Sigmoid colon (tissue), 7 donors: Measurements from ENCODE around the gene GRM8. TPM values are rescaled to one million over a fixed set of nuclear protein-coding genes. Genes with fewer than 3 reads are reported as not detected.

Experiments
- DNase-seq: peaks from one replicate; pipeline ENCODE4 v3.0.0-alpha.2; 2019
- H3K27ac ChIP-seq, 4 donors: fragments of 200-600 bp; sonication (generic); one replicate each; pipeline ENCODE4 v1.5.1; 2016 to 2019; ENCODE audit warnings: mild to moderate bottlenecking in 1 of 4
- H3K27me3 ChIP-seq, 3 donors: fragments of 200-600 bp; sonication (generic); one replicate each; pipeline ENCODE4 v1.5.1; 2019; ENCODE audit warnings: mild to moderate bottlenecking in 1 of 3
- H3K36me3 ChIP-seq, 4 donors: fragments of 200-600 bp; sonication (generic); one replicate each; pipeline ENCODE4 v1.5.1; 2016 to 2019
- H3K4me1 ChIP-seq, 4 donors: fragments of 200-600 bp; sonication (generic); one replicate each; pipeline ENCODE4 v1.5.1; 2017 to 2019
- H3K4me3 ChIP-seq, 4 donors: fragments of 200-600 bp; sonication (generic); one replicate each; pipeline ENCODE4 v1.5.1; 2017 to 2019; ENCODE audit warnings: mild to moderate bottlenecking in 2 of 4, moderate library complexity in 1 of 4
- H3K9me3 ChIP-seq, 4 donors: fragments of 200-600 bp in 3 of 4; sonication (generic) in 3 of 4; one replicate each; pipeline versions ENCODE4 v1.5.1 to v1.6.1; 2013 to 2019
- EP300 ChIP-seq, 4 donors: sonication (generic); formaldehyde crosslinking; IDR thresholded peaks; one replicate each; pipeline ENCODE4 v1.6.1; 2017; ENCODE audit warnings: antibody characterized with exemption in 4 of 4
- POLR2A ChIP-seq, 2 donors: fragments of 450-650 bp; IDR thresholded peaks; one replicate each; pipeline ENCODE4 v1.6.1; 2016; ENCODE audit warnings: antibody characterized with exemption in 2 of 2, mild to moderate bottlenecking in 2 of 2, moderate library complexity in 2 of 2
- POLR2AphosphoS5 ChIP-seq, 4 donors: sonication (generic); formaldehyde crosslinking; IDR thresholded peaks; one replicate each; pipeline ENCODE4 v1.6.1; 2017; ENCODE audit warnings: antibody characterized with exemption in 4 of 4
- WGBS, 2 donors: extraction: QIAGEN DNeasy Blood & Tissue Kit; methylation state at CpG; one replicate each; pipeline ENCODE4 v1.1.7; 2013; 5-methylcytosine and 5-hydroxymethylcytosine counted together
- intact Hi-C: fragments of 100-400 bp; cut with DNase I; formaldehyde crosslinking; loops from one replicate; pipeline ENCODE4 v1.15.1; 2023
- polyA plus RNA-seq, 3 donors: library from polyadenylated mRNA; stranded (reverse); fragments of 200-250 nt; gene quantifications; one replicate each; pipeline ENCODE4 v1.2.3, GENCODE V29; 2013
- total RNA-seq, 4 donors: library from RNA; depleted of rRNA; stranded (reverse); fragments of >200 nt; gene quantifications; one replicate each; pipeline ENCODE4 v1.1.0, GENCODE V29; 2016
- TF ChIP-seq, protein P1 (sequence below), 4 experiments: fragments of 450-650 bp in 3 of 4; fragments of 200-600 bp in 1 of 4; IDR thresholded peaks; one replicate each; pipeline ENCODE4 v1.5.1; 2016 to 2019; ENCODE audit warnings: antibody characterized with exemption in 4 of 4, mild to moderate bottlenecking in 3 of 4, moderate library complexity in 2 of 4
- donor health status: healthy with polysubstance abuse.
- donor health status: Bipolar disorder and iron deficiency.
- donor health status: healthy.

GRM8 gene
- total and polyA plus RNA-seq, 7 donors: 0.27 to 1.9 (median 0.55) TPM; not detected in 4

GRCh38 chr7:126799541-126799940, 453.2 kb downstream of the GRM8 start:
- Histone ChIP-seq H3K4me1 (no peaks in the 10 kb centered on the region), H3K4me3 (no peak overlapping the region), H3K27ac (no peak overlapping the region), H3K27me3 (no peaks in the 10 kb centered on the region), H3K9me3 (no peaks in the 10 kb centered on the region), H3K36me3 (no peaks in the 10 kb centered on the region)
- intact Hi-C loops: no loop called here
- no peak for DNase-seq
- 94 to 98% methylated on average over 1 of the region's 1 CpG for WGBS, 2 donors
- TF ChIP-seq, protein P1, sequence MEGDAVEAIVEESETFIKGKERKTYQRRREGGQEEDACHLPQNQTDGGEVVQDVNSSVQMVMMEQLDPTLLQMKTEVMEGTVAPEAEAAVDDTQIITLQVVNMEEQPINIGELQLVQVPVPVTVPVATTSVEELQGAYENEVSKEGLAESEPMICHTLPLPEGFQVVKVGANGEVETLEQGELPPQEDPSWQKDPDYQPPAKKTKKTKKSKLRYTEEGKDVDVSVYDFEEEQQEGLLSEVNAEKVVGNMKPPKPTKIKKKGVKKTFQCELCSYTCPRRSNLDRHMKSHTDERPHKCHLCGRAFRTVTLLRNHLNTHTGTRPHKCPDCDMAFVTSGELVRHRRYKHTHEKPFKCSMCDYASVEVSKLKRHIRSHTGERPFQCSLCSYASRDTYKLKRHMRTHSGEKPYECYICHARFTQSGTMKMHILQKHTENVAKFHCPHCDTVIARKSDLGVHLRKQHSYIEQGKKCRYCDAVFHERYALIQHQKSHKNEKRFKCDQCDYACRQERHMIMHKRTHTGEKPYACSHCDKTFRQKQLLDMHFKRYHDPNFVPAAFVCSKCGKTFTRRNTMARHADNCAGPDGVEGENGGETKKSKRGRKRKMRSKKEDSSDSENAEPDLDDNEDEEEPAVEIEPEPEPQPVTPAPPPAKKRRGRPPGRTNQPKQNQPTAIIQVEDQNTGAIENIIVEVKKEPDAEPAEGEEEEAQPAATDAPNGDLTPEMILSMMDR (IDR thresholded peaks at IDR 0.05): no peak
- TF ChIP-seq POLR2AphosphoS5 (IDR thresholded peaks at IDR 0.05) (no peak), EP300 (IDR thresholded peaks at IDR 0.05) (no peak)

- no peaks in the 10 kb centered on the region for H3K27me3 ChIP-seq
- H3K4me1 ChIP-seq: no peaks in the 10 kb centered on the region
- H3K27ac ChIP-seq: no peak overlapping the region
- 82 to 88% methylated on average over 3 of the region's 3 CpGs for WGBS, 2 donors
- H3K4me3 ChIP-seq: no peak overlapping the region
- intact Hi-C loops: no loop called here
- H3K9me3 ChIP-seq: no peaks in the 10 kb centered on the region
- DNase-seq: no peak
- TF ChIP-seq, protein P1 (IDR thresholded peaks at IDR 0.05): no peak
- TF ChIP-seq POLR2AphosphoS5 (IDR thresholded peaks at IDR 0.05) (no peak), EP300 (IDR thresholded peaks at IDR 0.05) (no peak), POLR2A (IDR thresholded peaks at IDR 0.05) (no peak)
- H3K36me3 ChIP-seq: no peaks in the 10 kb centered on the region
Measured at GRCh38 chr7:126792521-126792920, 460.2 kb downstream of the GRM8 start.

GRCh38 chr7:126791306-126791705, 461.4 kb downstream of the GRM8 start:
- Histone ChIP-seq H3K4me1 (no peaks in the 10 kb centered on the region), H3K36me3 (no peaks in the 10 kb centered on the region), H3K9me3 (no peaks in the 10 kb centered on the region), H3K27me3 (no peaks in the 10 kb centered on the region), H3K27ac (no peak overlapping the region), H3K4me3 (no peak overlapping the region)
- TF ChIP-seq POLR2AphosphoS5 (IDR thresholded peaks at IDR 0.05) (no peak), POLR2A (IDR thresholded peaks at IDR 0.05) (no peak), EP300 (IDR thresholded peaks at IDR 0.05) (no peak)
- TF ChIP-seq, protein P1 (IDR thresholded peaks at IDR 0.05): no peak
- DNase-seq: no peak
- intact Hi-C loops: no loop called here

- no peak for DNase-seq
- H3K4me1 ChIP-seq: no peaks in the 10 kb centered on the region
- no peaks in the 10 kb centered on the region for H3K9me3 ChIP-seq
- TF ChIP-seq, protein P1 (IDR thresholded peaks at IDR 0.05): no peak
- TF ChIP-seq POLR2A (IDR thresholded peaks at IDR 0.05) (no peak), POLR2AphosphoS5 (IDR thresholded peaks at IDR 0.05) (no peak), EP300 (IDR thresholded peaks at IDR 0.05) (no peak)
- 87 to 90% methylated on average over 4 of the region's 4 CpGs for WGBS, 2 donors
- no peaks in the 10 kb centered on the region for H3K27me3 ChIP-seq
- H3K4me3 ChIP-seq: no peak overlapping the region
- intact Hi-C loops: no loop called here
- no peaks in the 10 kb centered on the region for H3K36me3 ChIP-seq
- H3K27ac ChIP-seq: no peak overlapping the region
Measured at GRCh38 chr7:126790763-126791162, 462.0 kb downstream of the GRM8 start.

GRCh38 chr7:126783613-126784012, 469.1 kb downstream of the GRM8 start:
- intact Hi-C loops: no loop called here

More at GRCh38 chr7:126783613-126784012, 469.1 kb downstream of the GRM8 start:
- no peak overlapping the region for H3K4me3 ChIP-seq
- TF ChIP-seq POLR2A (IDR thresholded peaks at IDR 0.05) (no peak), POLR2AphosphoS5 (IDR thresholded peaks at IDR 0.05) (no peak), EP300 (IDR thresholded peaks at IDR 0.05) (no peak)
- TF ChIP-seq, protein P1 (IDR thresholded peaks at IDR 0.05): no peak
- no peaks in the 10 kb centered on the region for H3K9me3 ChIP-seq
- DNase-seq: no peak
- H3K4me1 ChIP-seq: peaks cover 0 to 2% (median 0%) of the 10 kb centered on the region in 4 donors
- no peaks in the 10 kb centered on the region for H3K36me3 ChIP-seq
- H3K27me3 ChIP-seq: no peaks in the 10 kb centered on the region
- no peak overlapping the region for H3K27ac ChIP-seq
